OCI-LY1 (cell line): ENCODE measurements around the gene MRTFA.

Experiments used
- EZH2 ChIP-seq: fragments of 200-600 bp; sonication (generic), shearing (Covaris generic); IDR thresholded peaks from 2 replicates; pipeline ENCODE4 v1.8.0; 2017; ENCODE audit warnings: borderline replicate concordance, mixed run types, mild to moderate bottlenecking, antibody characterized with exemption, low read length, moderate library complexity, mixed read lengths
- TF ChIP-seq, protein P1 (sequence below): fragments of 200-600 bp; sonication (generic), shearing (Covaris generic); IDR thresholded peaks from 2 replicates; pipeline ENCODE4 v1.5.1; 2017; ENCODE audit warnings: mild to moderate bottlenecking, antibody characterized with exemption, low read length, moderate library complexity, mixed read lengths

DNA sequence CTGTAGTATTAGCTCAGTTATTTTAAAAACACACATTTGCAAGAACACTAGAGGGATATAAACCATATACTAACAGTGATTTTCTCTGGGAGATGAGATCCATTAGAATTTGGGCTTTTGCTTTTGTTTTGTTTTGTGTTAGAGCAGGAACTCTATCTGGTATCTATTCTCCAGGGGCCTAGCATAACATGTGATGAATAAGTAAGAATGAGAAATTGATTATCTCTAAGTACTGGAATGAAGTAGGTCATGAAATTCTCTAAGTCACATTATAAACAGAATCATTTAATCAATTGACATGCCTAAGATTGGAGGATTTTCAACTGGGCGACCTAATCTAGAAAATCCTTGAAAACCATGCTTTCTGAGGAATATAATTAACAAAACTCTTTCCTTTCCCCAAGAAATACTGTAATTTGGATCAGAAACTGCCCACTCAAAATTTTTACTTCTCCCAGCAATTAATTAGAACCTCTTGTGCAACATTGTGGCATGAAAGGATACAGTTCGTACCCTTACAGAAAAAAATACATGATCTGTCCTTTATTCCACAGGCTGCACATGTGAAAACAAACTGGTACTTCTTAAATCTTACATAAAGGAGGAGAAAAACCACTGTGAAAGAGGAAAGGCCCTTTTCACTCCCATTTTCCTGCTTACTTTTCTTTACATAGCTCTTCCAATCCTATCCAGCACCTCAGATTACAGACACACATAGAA lies 93.5 kb downstream of the MRTFA start:
- TF ChIP-seq, protein P1, sequence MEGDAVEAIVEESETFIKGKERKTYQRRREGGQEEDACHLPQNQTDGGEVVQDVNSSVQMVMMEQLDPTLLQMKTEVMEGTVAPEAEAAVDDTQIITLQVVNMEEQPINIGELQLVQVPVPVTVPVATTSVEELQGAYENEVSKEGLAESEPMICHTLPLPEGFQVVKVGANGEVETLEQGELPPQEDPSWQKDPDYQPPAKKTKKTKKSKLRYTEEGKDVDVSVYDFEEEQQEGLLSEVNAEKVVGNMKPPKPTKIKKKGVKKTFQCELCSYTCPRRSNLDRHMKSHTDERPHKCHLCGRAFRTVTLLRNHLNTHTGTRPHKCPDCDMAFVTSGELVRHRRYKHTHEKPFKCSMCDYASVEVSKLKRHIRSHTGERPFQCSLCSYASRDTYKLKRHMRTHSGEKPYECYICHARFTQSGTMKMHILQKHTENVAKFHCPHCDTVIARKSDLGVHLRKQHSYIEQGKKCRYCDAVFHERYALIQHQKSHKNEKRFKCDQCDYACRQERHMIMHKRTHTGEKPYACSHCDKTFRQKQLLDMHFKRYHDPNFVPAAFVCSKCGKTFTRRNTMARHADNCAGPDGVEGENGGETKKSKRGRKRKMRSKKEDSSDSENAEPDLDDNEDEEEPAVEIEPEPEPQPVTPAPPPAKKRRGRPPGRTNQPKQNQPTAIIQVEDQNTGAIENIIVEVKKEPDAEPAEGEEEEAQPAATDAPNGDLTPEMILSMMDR = no peak
- no peak for TF ChIP-seq EZH2
